Stimulated activated naive CD4-positive, alpha-beta T cell treated with Interleukin-2 at 50 U/mL for 16 hours (primary cell): ENCODE results near the gene EIF4B.
"Not testable (repeated sequence)": the region's sequence is repeated elsewhere in the genome, so short reads cannot be mapped to it uniquely, and the experiment has no call there.

ENCODE experiments used
- DNase-seq: peaks from one replicate; lab custom pipeline; 2025; lab: John Stamatoyannopoulos, UW

The EIF4B gene

DNA sequence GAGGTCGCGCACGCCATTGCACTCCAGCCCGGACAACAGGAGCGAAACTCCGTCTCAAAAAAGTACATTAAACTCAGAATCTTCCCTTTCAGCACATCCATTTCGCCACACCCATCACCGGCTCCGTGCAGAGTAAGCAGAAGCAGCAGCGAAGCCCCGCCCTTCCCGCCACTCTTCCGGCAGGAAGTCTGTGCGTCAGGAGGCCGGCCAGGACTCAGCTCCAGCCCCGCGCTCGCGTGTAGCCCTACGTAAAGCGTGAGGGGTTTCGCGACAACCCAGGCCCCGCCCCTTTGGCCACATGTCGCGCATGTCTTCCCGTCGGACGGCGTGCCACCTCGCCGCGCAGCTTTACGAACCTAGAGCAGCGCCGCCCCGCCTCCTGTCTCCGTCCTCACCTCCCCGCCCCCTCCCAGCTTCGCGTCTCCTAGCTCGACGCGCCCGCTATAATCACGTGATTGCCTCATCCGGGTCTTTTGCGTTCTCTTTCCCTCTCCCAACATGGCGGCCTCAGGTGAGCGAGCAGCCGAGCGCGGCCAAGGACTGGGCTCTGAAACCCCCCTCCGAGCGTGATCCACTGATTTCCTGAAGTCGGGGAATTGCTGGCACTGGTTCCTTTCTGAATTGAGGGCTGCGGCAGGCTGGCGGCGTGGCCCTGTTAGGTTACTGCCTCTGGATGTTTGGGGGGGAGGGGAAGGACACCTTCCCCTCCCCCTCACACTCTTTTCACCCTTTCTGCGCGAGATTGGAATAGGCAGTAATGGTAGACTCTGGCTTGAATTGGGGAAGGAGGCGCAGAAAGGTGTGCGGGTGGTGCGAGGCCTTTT, at the start of gene EIF4B:
EIF4B (plus strand) TSS at position 471 of the 824 bp plus-strand sequence; CDS start at position 499, 28 bp downstream.
- peak; percentile 100 for DNase-seq

- DNase-seq: no peak
Measured at GRCh38 chr12:52956987-52957386, 49.3 kb upstream of the EIF4B start.

- no peak for DNase-seq
Measured at GRCh38 chr12:52964556-52965336, 41.5 kb upstream of the EIF4B start.

- DNase-seq: no peak
Measured at GRCh38 chr12:52965337-52965731, 40.9 kb upstream of the EIF4B start.

DNA sequence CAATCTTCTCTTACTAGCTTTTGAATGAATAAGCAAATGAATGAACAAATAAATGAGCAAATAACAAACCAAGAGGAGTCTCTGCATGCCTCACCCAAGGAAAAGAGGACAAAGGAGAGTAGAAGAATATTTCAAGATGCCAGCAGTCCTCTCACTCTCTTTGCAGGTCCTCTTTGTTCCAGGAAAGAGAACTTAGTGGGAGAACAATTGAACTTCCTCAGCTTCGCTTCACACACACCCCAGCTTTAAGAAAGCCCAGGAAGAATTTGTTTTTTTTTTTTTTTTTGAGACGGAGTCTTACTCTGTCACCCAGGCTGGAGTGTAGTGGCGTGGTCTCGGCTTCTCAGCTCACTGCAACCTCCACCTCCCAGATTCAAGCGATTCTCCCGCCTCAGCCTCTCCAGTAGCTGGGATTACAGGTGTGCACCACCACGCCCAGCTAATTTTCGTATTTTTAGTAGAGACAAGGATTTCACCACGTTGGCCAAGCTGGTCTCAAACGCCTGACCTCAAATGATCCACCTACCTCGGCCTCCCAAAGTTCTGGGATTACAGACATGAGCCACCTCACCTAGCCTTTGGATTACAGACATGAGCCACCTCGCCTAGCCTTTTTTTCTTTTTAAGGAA, 37.0 kb upstream of the EIF4B start:
- no peak for DNase-seq

- no peak for DNase-seq
Measured at GRCh38 chr12:52969828-52970569, 36.3 kb upstream of the EIF4B start.

DNA sequence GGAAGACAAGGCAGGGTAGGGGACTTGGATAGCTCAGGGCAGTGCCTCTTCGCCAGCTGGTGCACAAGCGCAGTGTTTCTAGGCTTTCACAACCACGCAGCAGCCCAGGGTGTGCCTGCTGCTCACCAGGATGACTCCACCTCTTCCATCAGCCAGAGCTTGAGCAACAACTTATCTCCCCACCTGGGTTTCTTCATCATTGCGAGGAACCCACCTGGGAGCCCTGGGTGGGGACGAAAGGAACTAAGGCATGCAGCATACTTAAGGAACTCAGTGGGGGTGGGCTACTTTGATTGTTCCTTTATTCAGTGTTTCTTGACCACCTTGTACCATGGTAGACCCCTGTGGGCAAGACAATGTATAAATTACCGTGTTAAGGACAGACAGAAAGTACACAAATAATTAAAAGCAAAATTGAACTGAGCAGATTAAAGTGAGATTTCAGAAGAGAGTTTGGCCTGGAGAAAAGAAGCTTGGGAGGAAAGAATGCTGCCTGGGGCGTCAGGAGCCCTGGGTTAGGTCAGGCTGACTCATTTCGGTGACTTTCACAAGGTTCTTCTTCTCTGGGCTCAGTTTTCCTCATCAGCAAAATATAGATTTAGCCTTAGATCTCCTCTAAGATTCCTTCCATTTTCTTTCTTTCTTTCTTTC, 34.5 kb upstream of the EIF4B start:
- no peak for DNase-seq

DNA sequence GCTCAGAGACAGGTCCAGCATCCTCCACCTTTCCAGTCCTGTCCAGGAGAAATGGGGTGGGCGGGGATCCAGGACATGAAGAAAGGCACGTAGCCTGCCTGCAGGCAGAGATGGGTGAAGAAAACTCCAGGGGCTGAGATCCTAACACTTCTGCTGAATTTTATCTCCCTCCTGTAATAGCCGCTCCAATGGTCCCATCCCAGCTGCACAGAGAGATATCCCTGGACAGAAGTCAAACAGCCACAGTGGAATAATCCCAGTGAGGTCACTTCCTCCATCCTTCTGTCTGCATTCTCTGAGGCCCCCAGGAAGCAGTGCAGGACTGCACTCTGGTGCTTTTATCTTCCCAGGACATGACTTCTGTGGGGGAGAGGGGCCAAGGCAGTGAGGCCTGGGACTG, 31.1 kb upstream of the EIF4B start:
- no peak for DNase-seq

GRCh38 chr12:52975820-52976573, 30.3 kb upstream of the EIF4B start:
- DNase-seq: no peak

GRCh38 chr12:52976574-52977071, 29.6 kb upstream of the EIF4B start:
- DNase-seq: no peak

DNA sequence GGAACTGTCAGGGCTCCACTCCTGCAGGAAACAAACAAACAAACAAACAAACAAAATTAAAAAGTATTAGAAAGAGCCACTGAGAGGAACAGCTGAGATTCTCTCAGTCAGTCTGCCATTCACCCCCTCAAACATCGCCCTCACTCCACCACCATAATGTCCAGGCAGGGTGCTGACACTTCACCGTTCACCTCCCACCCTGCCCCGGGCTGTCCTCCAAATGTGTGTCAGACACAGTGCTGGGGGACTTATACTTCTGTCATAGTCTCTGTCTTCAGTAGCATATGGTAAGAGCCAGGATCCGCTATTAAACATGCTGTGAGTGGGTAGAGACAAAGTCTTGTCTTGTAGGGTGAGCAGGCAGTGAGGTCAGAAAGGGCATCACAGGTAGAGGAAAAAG, 29.1 kb upstream of the EIF4B start:
- DNase-seq: no peak

GRCh38 chr12:52980096-52980649, 26.1 kb upstream of the EIF4B start:
- no peak for DNase-seq

GRCh38 chr12:52980650-52981423, 25.4 kb upstream of the EIF4B start:
- DNase-seq: peak; percentile 72

DNA sequence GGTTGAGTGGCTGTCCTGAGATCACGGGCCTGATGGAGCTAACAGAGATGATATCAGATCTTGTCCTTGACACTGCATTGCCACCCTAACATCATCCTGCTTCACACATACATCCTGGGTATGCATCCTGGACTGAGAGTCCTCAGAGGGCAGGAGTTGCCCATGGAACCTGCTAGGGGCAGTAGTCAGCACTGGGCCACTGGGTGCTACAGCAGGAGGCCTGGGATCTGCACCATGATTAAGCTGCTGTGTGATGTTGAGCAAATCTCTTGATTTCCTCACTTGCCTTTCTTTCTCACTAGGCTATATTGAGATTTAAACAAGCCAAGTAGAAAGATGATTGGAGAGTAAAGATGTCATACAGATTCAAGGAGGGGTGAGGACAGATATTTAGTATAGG, 22.1 kb upstream of the EIF4B start:
- DNase-seq: no peak

GRCh38 chr12:52988898-52989297, 17.4 kb upstream of the EIF4B start:
- no peak for DNase-seq

DNA sequence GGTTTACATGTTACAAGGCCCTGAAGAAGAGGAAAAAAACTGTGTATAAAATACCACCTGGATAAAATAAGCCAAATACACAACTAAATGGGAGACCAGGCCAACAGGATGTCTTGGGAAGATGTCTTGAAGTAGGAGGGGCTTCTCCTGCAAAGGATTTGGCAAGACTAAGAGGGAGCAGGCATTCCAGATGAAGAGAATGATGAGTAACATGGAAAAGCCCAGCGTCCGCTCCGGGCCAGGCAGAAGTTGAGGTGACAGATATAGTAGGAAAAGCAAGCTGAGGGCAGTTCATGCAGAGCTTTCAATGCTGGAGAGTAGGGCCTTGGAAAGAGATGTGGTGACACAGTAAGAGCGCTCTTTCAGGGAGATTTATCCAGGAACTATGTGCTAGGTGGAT, 16.1 kb upstream of the EIF4B start:
- DNase-seq: no peak

GRCh38 chr12:52992240-52992639, 14.0 kb upstream of the EIF4B start:
- not testable (repeated sequence) for DNase-seq

DNA sequence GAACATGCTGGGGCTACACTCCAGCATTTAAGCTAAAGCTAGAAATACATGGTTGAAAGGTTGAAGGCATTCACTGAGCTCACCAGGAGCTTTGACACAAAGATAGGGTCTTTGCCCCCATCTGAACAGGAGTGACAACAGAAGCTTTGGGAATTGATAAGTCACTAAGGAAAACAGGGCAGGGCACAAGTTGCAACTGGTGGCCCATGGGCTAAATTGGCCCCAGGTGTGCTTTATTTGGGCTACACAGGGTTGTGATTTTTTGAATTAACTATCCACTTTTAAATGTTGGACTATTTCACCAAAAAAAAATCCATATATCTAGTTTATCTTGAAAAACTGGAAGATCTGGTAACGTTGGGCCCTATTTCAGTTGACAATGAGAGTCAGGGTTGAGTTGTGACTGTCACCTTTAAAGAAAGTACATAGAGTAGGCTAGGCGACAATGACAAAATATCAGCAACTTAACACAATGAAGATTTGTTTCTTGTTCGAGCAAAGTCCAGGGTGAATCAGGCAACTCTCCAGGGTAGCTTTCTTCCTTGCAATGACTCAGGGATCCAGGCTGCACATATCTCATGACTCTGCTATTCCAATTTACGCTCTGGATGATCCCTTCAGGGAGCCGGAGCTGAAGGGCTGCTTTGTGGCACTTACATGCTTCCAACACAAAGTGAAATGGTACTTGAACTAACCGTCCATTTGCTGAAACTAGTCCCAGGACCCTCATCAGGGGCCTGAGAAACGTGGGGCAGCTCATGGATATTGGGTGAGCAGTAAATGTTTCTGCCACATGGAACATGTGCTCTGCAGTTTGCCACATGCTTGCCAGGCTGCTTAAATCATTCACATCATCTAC, 13.3 kb upstream of the EIF4B start:
- DNase-seq: no peak

DNA sequence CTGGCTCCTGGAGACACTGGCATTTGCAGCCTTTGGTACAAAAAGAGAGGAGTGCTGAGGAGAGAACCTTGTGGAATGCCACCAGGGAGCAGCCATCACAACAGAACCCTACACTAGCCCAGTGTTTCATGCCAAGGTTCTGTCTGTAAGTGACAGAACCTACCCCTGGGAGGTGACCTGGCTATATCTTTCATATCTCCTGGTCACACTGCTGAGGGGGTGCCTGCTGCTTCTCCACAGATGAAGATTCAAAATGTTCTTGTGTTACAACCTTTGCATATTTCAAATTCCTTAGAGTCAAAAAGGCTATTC, 12.7 kb upstream of the EIF4B start:
- DNase-seq: no peak
